Fibroblast of skin of left quadriceps (primary cell): ENCODE measurements around the gene USP10.

Experiments used
- DNase-seq, 2 experiments: peaks; one replicate each; pipeline ENCODE4 v3.0.0-alpha.2; 2013; ENCODE audit warnings: low read depth in 2 of 2

USP10 gene

DNA sequence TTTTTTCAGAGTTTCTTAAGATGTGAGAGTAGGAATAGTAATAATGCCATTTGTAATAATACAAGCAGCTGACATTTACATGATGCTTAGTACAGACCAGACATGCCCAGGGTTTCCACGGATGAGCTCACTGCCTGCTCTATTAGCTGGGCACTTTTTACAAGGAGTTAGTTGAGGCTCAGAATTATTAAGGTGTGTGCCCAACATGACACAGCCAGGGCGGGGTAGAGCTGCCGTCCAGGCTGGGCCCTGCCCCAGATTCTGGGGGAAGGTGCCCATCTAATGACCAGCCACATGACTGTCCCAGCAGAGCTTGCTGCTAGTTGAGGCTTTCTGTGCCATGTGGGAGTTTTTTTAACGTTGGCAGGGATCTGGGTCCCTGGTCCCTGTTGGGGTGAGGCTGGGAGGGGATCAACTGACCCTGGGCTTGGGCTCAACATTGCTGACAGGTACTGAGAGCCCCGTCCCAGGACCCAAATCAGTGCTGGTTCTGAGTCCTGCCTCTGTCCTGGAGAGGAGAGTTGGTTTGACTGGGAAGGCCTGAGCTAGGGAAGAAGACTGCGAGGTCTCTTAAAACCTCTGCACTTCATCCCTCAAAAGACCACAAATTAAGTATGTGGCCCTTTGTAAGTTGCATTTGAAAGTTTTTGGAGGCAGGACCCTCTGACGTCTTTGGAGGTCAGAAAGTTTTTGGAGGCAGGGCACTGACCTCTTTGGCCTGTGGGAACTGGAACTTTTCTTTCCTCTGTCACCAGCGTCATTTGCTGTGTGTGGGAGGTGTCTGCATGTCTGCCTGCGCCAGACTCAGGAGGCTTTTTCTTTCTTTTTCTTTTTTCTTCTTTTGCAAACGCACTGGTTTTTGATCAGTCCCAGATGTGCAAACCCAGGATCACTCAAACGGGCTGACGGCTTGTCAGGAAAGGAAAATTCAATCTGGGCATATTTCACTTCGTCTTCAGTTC is 122.2 kb downstream of the USP10 start:
- DNase-seq = no peak

DNA sequence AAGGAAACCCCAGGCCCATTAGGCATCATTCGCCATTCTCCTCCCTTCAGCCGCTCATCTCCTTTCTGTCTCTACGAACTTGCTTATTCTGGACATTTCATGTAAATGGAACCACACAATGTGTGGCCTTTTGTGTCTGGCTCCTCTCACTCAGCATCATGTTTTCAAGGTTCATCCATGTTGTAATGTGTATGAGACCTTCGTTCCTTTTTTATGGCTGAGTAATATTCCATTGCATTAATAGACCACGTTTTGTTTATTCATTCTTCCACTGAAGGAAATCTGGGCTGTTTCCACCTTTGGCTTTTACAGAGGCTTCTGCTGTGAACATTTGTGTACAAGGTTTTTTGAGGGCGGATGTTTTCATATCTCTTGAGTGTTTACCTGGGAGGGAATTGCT is 123.2 kb downstream of the USP10 start:
- no peak for DNase-seq

DNA sequence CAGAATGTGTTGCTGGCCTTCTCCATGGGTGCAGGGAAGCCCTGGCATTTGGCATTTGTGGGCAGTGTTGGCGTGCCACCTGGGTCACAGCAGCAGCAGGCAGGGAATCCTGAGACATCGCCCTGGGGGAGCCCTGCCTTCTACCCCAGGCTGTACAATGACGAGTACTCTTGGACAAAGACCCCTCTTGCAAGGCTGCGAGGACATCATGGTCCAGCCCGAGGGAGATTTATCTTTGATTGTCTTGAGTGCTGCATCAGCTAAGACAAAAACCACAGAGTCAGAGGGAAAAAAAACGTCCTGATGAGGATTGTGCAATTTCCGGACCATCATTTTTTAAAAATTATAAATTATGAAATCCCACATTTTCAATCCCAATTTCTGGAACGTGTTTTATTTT is 123.7 kb downstream of the USP10 start:
- no peak for DNase-seq

DNA sequence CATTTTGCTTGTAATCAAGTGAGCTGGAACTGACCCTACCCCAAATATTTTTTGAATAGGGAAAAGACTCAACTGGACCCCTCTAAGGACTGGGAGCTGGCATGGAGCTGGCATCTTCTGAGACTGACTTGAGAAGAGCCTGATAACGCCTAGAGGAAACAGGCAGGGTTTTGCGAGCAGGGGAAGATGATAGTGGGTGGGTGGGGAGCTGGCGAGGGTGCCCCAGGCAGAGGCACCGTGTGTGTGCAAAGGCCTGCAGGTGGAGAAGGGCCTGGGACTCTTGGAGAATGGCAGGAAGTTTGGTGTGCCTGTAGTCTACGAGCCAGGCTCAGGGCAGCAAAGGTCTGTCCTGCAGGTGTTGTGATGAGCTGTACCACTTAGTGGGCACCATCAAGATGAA is 124.1 kb downstream of the USP10 start:
- DNase-seq = no peak

DNA sequence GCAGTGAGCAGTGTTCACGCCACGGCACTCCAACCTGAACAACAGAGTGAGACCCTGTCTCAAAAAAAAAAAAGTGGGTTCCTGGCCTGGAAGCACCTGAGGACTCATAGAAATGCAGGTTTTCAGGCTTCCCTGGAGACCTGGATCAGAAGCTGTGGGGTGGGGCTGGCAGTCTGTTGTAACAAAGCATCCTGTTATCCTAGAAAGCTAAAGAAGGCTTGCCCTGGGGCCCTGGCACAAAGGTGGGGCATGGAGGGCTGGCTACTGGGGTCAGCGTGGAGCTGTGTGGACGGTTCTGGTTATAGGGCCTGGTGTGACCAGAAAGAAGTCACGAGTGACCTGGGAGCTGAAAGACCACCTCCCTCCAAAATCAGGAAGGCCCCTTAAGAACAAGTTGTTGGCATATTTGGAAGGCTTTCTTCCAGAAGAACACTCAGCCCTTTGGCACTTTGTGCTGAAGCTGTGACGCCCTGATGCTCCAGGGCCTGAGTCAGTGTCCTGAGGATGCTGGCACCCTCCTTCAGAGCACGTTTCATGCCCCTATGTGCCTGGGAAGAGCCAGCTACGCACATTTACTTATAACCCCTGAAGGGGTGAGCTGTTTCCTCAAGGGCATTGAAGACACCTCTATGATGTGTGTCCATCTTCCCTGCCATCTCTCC is 126.2 kb downstream of the USP10 start:
- DNase-seq = no peak

DNA sequence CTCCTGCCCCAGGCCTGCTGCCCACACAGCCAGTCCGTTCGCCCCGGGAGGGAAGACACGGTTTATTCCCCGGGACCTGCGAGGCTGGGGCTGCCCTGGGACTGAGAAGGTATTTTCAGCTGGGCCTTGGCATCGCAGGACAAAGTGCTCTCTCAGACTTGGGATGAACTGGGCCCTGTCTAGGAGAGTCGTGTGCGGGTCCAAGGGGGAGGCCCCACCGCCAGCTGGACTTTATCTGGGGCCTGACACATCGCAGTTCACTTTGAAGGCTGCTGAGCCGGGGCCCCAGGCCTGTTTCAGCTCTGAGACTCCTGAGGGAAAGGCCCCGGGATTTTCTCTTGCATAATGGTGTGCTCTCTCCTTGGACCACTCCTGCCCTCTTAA is 126.8 kb downstream of the USP10 start:
- DNase-seq = no peak

DNA sequence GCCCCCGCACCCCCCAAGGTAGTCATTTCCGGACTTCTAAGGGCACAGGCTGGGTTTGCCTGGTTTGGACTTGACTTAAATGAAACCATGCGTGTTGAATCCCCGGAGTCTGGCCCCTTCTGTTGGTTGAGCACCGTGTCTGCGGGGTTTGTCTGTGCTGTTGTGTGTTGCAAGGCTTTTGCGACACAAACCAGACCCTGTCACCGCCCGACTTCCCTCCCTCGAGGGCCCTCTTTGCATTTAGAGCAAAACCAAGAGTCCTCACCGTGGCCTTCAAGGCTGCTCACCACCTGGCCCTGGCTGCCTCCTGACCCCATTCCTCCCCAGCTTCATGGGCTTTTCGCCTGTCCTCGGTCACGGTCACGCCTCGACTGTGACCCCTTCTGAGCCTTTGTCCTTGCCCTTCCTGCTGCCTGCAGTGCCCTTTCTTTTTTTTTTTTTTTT is 127.4 kb downstream of the USP10 start:
- DNase-seq = no peak

DNA sequence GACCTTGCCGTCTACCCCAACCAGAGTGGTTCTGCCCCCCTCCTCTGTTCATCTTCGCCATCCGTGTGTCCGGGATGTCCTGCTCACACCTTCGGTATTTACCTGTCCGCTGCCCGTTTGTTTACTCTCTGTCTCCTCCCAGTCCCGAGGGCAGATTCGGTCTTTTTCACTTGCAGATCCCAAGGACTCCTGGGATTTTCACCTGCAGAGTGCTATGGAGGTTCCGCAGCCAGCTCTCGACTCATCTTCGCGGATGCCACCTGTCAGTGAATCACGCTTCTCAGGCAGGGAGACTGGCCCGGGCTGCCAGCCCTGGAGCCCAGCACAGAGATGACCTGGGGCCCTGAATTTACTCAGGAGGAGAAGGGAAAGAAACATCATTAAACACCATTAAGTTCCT is 128.1 kb downstream of the USP10 start:
- DNase-seq = no peak

DNA sequence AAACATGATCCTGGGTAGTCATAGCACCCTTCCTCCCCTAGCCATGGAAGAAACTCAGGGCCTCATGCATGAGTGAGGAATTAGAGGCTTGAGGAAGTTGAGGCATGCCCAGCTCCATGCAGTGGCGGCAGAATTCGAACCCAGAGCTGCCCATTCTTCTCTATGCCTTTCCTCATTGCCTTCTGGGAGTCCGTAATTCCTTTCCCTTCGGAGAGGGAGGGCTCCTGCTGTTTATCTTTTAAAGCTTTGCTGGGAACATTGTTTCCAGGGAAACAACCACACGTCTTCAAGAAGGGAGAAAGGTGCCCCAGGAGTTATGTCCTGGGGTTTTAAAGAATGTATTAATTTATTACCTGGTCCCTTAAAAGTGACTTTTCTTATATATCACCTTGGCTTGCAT is 128.5 kb downstream of the USP10 start:
- no peak for DNase-seq
